ENCODE results near the gene PITPNC1. TPM values are rescaled to one million over a fixed set of nuclear protein-coding genes. Genes with fewer than 3 reads are reported as not detected.

The PITPNC1 gene
- total RNA-seq, 4 donors from 2014 or later, result 1.6 to 6.0 (median 3.2) TPM

DNA sequence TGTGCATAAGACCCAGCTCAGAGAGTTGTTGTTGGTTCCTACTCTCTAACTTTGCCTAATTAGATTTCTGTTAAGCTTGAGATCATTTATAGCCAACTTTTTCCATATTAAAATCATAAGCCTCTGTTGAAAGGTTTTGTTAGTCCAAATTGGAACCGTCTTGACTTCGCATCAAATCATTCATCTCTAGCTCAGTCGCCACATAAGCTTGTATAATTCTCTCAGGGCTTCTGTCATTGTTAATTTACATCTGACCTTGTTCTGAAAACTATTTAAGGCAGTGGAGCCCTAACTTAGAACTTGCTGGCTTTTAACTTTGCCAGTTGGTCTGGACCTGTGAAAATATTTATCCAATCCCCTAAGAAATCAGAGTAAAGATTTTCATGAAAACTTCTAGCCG lies 107.2 kb downstream of the PITPNC1 start:
- DNase-seq (ENCODE audit: low spot score in 2 of 2), result no peak
- Histone ChIP-seq H3K4me1 (peaks cover 17% of the 10 kb centered on the region), H3K9me3 (no peaks in the 10 kb centered on the region), H3K36me3 (no peaks in the 10 kb centered on the region), H3K27me3 (no peaks in the 10 kb centered on the region), H3K27ac (no peak overlapping the region), H3K4me3 (no peak overlapping the region)
- 80% methylated on average over 4 of the region's 4 CpGs for WGBS
- TF ChIP-seq POLR2AphosphoS5 (IDR thresholded peaks at IDR 0.05), result no peak
- no peak for TF ChIP-seq EP300 (IDR thresholded peaks at IDR 0.05)
- no peak for TF ChIP-seq POLR2A (IDR thresholded peaks at IDR 0.05)
- TF ChIP-seq, protein P1, sequence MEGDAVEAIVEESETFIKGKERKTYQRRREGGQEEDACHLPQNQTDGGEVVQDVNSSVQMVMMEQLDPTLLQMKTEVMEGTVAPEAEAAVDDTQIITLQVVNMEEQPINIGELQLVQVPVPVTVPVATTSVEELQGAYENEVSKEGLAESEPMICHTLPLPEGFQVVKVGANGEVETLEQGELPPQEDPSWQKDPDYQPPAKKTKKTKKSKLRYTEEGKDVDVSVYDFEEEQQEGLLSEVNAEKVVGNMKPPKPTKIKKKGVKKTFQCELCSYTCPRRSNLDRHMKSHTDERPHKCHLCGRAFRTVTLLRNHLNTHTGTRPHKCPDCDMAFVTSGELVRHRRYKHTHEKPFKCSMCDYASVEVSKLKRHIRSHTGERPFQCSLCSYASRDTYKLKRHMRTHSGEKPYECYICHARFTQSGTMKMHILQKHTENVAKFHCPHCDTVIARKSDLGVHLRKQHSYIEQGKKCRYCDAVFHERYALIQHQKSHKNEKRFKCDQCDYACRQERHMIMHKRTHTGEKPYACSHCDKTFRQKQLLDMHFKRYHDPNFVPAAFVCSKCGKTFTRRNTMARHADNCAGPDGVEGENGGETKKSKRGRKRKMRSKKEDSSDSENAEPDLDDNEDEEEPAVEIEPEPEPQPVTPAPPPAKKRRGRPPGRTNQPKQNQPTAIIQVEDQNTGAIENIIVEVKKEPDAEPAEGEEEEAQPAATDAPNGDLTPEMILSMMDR (IDR thresholded peaks at IDR 0.05), result no peak

DNA sequence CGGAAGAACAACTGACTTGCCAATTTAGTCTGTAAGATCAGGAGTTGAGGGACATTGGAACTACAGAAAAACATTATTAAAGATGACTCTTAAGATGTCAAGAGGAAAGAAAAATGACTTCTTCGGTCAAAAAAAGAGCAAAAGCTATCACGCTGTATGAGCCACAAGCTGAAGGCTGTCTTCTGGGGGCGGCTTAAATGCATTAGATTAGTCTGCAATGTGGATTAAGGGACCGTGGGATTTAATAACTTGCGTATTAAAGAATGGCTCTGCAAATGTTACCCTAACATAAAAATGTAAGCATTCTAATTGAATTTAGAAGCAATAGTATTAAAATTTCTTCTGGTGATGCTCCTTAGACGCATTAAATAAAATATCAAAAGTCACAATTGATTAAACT lies 108.6 kb downstream of the PITPNC1 start:
- H3K27me3 ChIP-seq, result no peaks in the 10 kb centered on the region
- TF ChIP-seq, protein P1 (IDR thresholded peaks at IDR 0.05), result no peak
- TF ChIP-seq POLR2A (IDR thresholded peaks at IDR 0.05) (no peak), POLR2AphosphoS5 (IDR thresholded peaks at IDR 0.05) (no peak), EP300 (IDR thresholded peaks at IDR 0.05) (no peak)
- H3K4me3 ChIP-seq, result no peak overlapping the region
- 94% methylated on average over 7 of the region's 7 CpGs for whole genome bisulfite sequencing
- DNase-seq (ENCODE audit: low spot score in 2 of 2), result no peak
- H3K27ac ChIP-seq, result no peak overlapping the region
- peaks cover 21% of the 10 kb centered on the region for H3K4me1 ChIP-seq
- no peaks in the 10 kb centered on the region for H3K9me3 ChIP-seq
- no peaks in the 10 kb centered on the region for H3K36me3 ChIP-seq

DNA sequence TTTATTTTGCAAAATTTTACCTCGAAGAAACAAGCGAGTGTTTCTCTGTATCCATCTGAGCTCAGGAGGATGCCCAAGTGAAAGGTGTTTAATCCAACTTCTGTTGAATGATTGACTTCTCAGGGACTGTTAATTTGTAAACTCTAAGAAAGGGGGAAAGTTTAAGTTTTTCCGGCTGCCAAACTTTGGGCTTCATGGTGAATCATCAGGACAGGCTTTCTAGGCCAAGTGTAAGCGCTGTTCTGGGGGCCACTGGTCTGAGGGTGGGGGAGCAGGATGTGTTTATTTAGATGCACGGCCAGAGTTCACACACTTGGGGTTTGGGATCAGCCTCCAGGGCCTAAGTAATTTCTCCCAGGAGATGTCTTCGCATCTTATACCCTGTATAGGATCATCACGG lies 110.4 kb downstream of the PITPNC1 start:
- DNase-seq (ENCODE audit: low spot score in 2 of 2), result no peak
- TF ChIP-seq EP300 (IDR thresholded peaks at IDR 0.05), result no peak
- Histone ChIP-seq H3K4me1 (peaks cover 39% of the 10 kb centered on the region), H3K27me3 (no peaks in the 10 kb centered on the region), H3K27ac (no peak overlapping the region), H3K9me3 (no peaks in the 10 kb centered on the region), H3K4me3 (no peak overlapping the region), H3K36me3 (no peaks in the 10 kb centered on the region)
- 72% methylated on average over 7 of the region's 7 CpGs for WGBS

DNA sequence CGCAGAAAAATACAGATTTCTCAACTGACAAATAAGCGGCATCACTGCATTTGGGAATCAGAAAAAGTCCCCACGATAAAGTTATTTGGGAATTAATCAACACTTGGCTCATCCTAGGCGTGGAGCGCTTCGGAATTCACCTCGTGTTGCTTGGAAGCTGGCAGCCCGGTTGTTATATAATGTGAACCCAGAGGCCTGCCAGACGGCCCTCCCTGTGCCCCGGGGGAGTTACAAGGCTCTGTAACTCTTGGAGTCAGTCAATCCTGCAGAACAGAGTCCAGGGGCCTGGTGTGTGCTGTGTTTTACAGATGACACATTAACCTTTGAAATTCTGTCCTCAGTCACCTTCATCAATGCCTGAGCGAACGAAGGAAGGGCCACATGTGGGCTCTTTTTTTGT lies 111.1 kb downstream of the PITPNC1 start:
- peak; percentile 68 to 83 for DNase-seq (ENCODE audit: low spot score in 2 of 2)
- no peaks in the 10 kb centered on the region for H3K27me3 ChIP-seq
- H3K4me1 ChIP-seq, result peaks cover 42% of the 10 kb centered on the region
- H3K9me3 ChIP-seq, result no peaks in the 10 kb centered on the region
- H3K4me3 ChIP-seq, result no peak overlapping the region
- H3K27ac ChIP-seq, result no peak overlapping the region
- no peaks in the 10 kb centered on the region for H3K36me3 ChIP-seq
- TF ChIP-seq POLR2A (IDR thresholded peaks at IDR 0.05) (no peak), EP300 (IDR thresholded peaks at IDR 0.05) (no peak), POLR2AphosphoS5 (IDR thresholded peaks at IDR 0.05) (no peak)
- TF ChIP-seq, protein P1 (IDR thresholded peaks at IDR 0.05), result no peak
- WGBS, result 30% methylated on average over 12 of the region's 12 CpGs

DNA sequence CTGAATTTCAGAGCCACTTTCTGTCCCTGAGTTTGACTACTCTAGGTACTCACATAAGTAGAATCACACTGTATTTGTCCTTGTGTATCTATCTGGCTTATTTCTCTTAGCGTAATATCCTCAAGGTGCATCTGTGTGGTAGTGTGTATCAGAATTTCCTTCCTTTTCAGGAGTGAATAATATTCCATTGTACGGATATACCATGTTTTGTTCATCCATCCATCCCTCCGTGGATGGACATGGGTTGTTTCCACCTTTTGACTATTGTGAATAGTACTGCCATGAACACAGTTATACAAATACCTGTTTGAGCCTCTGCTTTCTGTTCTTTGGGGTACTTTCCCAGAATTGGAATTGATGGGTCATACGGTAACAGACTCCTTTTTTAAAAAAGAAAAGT lies 111.7 kb downstream of the PITPNC1 start:
- DNase-seq (ENCODE audit: low spot score in 2 of 2), result no peak
- 95% methylated on average over 4 of the region's 4 CpGs for WGBS
- Histone ChIP-seq H3K4me3 (no peak overlapping the region), H3K9me3 (no peaks in the 10 kb centered on the region), H3K27ac (no peak overlapping the region), H3K4me1 (peaks cover 42% of the 10 kb centered on the region), H3K36me3 (no peaks in the 10 kb centered on the region), H3K27me3 (no peaks in the 10 kb centered on the region)
- TF ChIP-seq POLR2A (IDR thresholded peaks at IDR 0.05) (no peak), POLR2AphosphoS5 (IDR thresholded peaks at IDR 0.05) (no peak), EP300 (IDR thresholded peaks at IDR 0.05) (no peak)
- TF ChIP-seq, protein P1 (IDR thresholded peaks at IDR 0.05), result no peak

DNA sequence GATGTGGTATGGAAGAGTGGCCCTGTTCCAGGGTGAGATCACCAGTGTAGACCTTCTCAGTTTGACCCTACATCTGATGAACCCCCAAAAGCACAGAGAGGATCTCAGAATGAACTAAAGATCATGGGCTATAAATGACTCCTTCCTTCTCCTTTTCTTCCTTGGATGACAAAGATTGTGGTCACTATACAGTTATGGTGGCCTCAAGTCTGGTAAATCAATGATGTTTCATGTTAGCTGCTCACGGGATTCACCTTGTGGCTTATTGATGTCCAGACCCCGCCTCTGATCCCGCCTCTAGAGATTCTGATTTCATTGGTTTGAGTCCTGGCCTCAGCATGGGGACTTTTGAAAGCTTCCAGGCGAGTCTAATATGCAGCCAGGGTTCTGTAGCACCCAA lies 112.2 kb downstream of the PITPNC1 start:
- H3K36me3 ChIP-seq, result no peaks in the 10 kb centered on the region
- no peaks in the 10 kb centered on the region for H3K9me3 ChIP-seq
- H3K27ac ChIP-seq, result no peak overlapping the region
- H3K4me1 ChIP-seq, result peaks cover 42% of the 10 kb centered on the region
- no peak for DNase-seq (ENCODE audit: low spot score in 2 of 2)
- TF ChIP-seq, protein P1 (IDR thresholded peaks at IDR 0.05), result no peak
- no peak for TF ChIP-seq EP300 (IDR thresholded peaks at IDR 0.05)
- no peak for TF ChIP-seq POLR2A (IDR thresholded peaks at IDR 0.05)
- no peak for TF ChIP-seq POLR2AphosphoS5 (IDR thresholded peaks at IDR 0.05)
- no peaks in the 10 kb centered on the region for H3K27me3 ChIP-seq
- 97% methylated on average over 4 of the region's 4 CpGs for WGBS
- H3K4me3 ChIP-seq, result no peak overlapping the region

Data from suprapubic skin (tissue), 4 donors.